GM12878 (cell line): ENCODE data around the gene ADAM30. TPM values are rescaled to one million over a fixed set of nuclear protein-coding genes. Genes with fewer than 3 reads are reported as not detected.

ENCODE experiments used
- ATAC-seq: fragments of 200-7000 bp; cut with Tn5 transposase; 3 replicates; pipeline ENCODE4 v1.9.1; 2020; ENCODE audit warnings: mild to moderate bottlenecking, moderate library complexity
- BruUV-seq: library from RNA; stranded (reverse); fragments of 400-500 nt; replicated peaks from 2 replicates; lab custom pipeline; 2021; lab: Mats Ljungman, UMichigan
- CTCF ChIA-PET: fragments of 300-600 bp; sonication (Branson Sonifier 250); formaldehyde crosslinking; extraction: SDS; loops from one replicate; lab custom pipeline; 2021; ENCODE audit warnings: inconsistent platforms; lab: Yijun Ruan, JAX
- POLR2A ChIA-PET: fragments of 350-600 bp; formaldehyde crosslinking; extraction: SDS; loops from one replicate; lab custom pipeline; 2021; ENCODE audit warnings: inconsistent platforms; lab: Charles Lee
- RAD21 ChIA-PET: fragments of 300-600 bp; sonication (Branson Sonifier 250); formaldehyde crosslinking; loops from one replicate; lab custom pipeline; 2023; ENCODE audit warnings: antibody characterized with exemption; ENCODE audit not compliant: unreplicated experiment; lab: Charles Lee
- SMC1A ChIA-PET: fragments of 300-600 bp; sonication (Branson Sonifier 250); formaldehyde crosslinking; loops from one replicate; lab custom pipeline; 2023; ENCODE audit not compliant: unreplicated experiment, uncharacterized antibody; lab: Charles Lee
- DNase-seq: peaks from one replicate; pipeline ENCODE4 v3.0.0-alpha.2; 2011; ENCODE audit warnings: low read depth, low spot score
- FAIRE-seq: peaks from 3 replicates; lab custom pipeline; 2011; peaks lifted over from hg19 to GRCh38; lab: Jason Lieb, UNC
- H2AFZ ChIP-seq: 2 replicates; pipeline ENCODE4 v1.6.0; 2011; ENCODE audit warnings: low read depth, low read length, control low read depth; ENCODE audit not compliant: control insufficient read depth
- H3K27ac ChIP-seq: 2 replicates; pipeline ENCODE4 v1.5.1; 2011; ENCODE audit warnings: control low read depth; ENCODE audit not compliant: control insufficient read depth, insufficient read depth
- H3K27me3 ChIP-seq, 2 experiments: replicated peaks in 1 of 2; 2 replicates each; pipeline versions ENCODE4 v1.6.0 to v1.6.1; 2011; ENCODE audit warnings: low read length in 1 of 2; ENCODE audit not compliant: control insufficient read depth in 2 of 2, insufficient read depth in 2 of 2
- H3K36me3 ChIP-seq, 2 experiments: 2 replicates each; pipeline ENCODE4 v1.5.1; 2011; ENCODE audit warnings: low read length in 1 of 2; ENCODE audit not compliant: control insufficient read depth in 2 of 2, insufficient read depth in 2 of 2
- H3K4me1 ChIP-seq: 2 replicates; pipeline ENCODE4 v1.6.1; 2011; ENCODE audit warnings: mild to moderate bottlenecking, low read length, moderate library complexity, mixed read lengths; ENCODE audit not compliant: control insufficient read depth, insufficient read depth
- H3K4me2 ChIP-seq: 2 replicates; pipeline ENCODE4 v1.6.0; 2011; ENCODE audit warnings: control low read depth; ENCODE audit not compliant: control insufficient read depth, insufficient read depth
- H3K4me3 ChIP-seq: fragments of 200-600 bp; sonication (generic); 2 replicates; pipeline ENCODE4 v1.5.1; 2016
- H3K79me2 ChIP-seq: 2 replicates; pipeline ENCODE4 v1.6.0; 2011; ENCODE audit warnings: low read length; ENCODE audit not compliant: control insufficient read depth, insufficient read depth
- H3K9ac ChIP-seq: 2 replicates; pipeline ENCODE4 v1.8.0; 2011; ENCODE audit warnings: low read length, control low read depth, mixed read lengths; ENCODE audit not compliant: control insufficient read depth, insufficient read depth
- H3K9me3 ChIP-seq: replicated peaks from 3 replicates; pipeline ENCODE4 v1.5.1; 2011; ENCODE audit warnings: mild to moderate bottlenecking, low read length; ENCODE audit not compliant: control insufficient read depth, insufficient read depth
- H4K20me1 ChIP-seq: 2 replicates; pipeline ENCODE4 v1.6.0; 2011; ENCODE audit not compliant: control insufficient read depth, insufficient read depth
- ATF2 ChIP-seq: IDR thresholded peaks from 2 replicates; pipeline ENCODE4 v1.6.1; 2012; ENCODE audit warnings: low read length, inconsistent platforms
- ELK1 ChIP-seq: IDR thresholded peaks from 2 replicates; pipeline ENCODE4 v1.6.1; 2012; ENCODE audit warnings: low read depth, low read length, improper control_type of control experiment
- FOXK2 ChIP-seq: fragments of 450-650 bp; IDR thresholded peaks from 2 replicates; pipeline ENCODE4 v1.6.1; 2017; ENCODE audit warnings: mild to moderate bottlenecking, moderate library complexity
- HSF1 ChIP-seq: fragments of 150-350 bp; IDR thresholded peaks from 2 replicates; pipeline ENCODE4 v1.6.1; 2014; ENCODE audit warnings: mild to moderate bottlenecking, low read depth, low read length
- IKZF2 ChIP-seq, 2 experiments: fragments of 450-650 bp; IDR thresholded peaks; 2 replicates each; pipeline ENCODE4 v1.6.1; 2017; ENCODE audit warnings: mild to moderate bottlenecking in 2 of 2, moderate library complexity in 2 of 2
- JUNB ChIP-seq: IDR thresholded peaks from 2 replicates; pipeline ENCODE4 v1.6.1; 2016; ENCODE audit warnings: antibody characterized with exemption, mild to moderate bottlenecking
- NFYB ChIP-seq: IDR thresholded peaks from 2 replicates; pipeline ENCODE4 v1.6.1; 2011; ENCODE audit warnings: low read depth, mild to moderate bottlenecking, low read length, improper control_type of control experiment, moderate library complexity; ENCODE audit not compliant: insufficient read depth
- PAX8 ChIP-seq: fragments of 450-650 bp; IDR thresholded peaks from 2 replicates; pipeline ENCODE4 v1.6.1; 2017; ENCODE audit warnings: mild to moderate bottlenecking, moderate library complexity
- REST ChIP-seq: IDR thresholded peaks from 2 replicates; pipeline ENCODE4 v1.6.1; 2012; ENCODE audit warnings: mild to moderate bottlenecking, low read depth, low read length
- SIN3A ChIP-seq: IDR thresholded peaks from 2 replicates; pipeline ENCODE4 v1.6.1; 2012; ENCODE audit warnings: low read depth, low read length, improper control_type of control experiment
- STAT1 ChIP-seq: fragments of 450-650 bp; conservative IDR thresholded peaks from 2 replicates; pipeline ENCODE4 v1.6.1; 2014; ENCODE audit warnings: antibody characterized with exemption, mild to moderate bottlenecking
- STAT3 ChIP-seq: IDR thresholded peaks from 2 replicates; pipeline ENCODE4 v1.6.1; 2011; ENCODE audit warnings: low read depth, low read length, improper control_type of control experiment
- SUPT20H ChIP-seq: IDR thresholded peaks from 2 replicates; pipeline ENCODE4 v1.6.1; 2011; ENCODE audit warnings: low read depth, mild to moderate bottlenecking, low read length, moderate library complexity, borderline replicate concordance; ENCODE audit not compliant: control insufficient read depth
- ZNF622 ChIP-seq: fragments of 450-650 bp; IDR thresholded peaks from 2 replicates; pipeline ENCODE4 v1.6.1; 2017; ENCODE audit warnings: mild to moderate bottlenecking, inconsistent platforms
- WGBS: methylation state at CpG from one replicate; pipeline ENCODE4 v1.1.6; 2016; ENCODE audit warnings: low lambda C conversion rate; ENCODE audit not compliant: insufficient replicate concordance, insufficient coverage; ENCODE audit errors: missing lambda C conversion rate; 5-methylcytosine and 5-hydroxymethylcytosine counted together
- in situ Hi-C: fragments of 300-500 bp; cut with MboI; formaldehyde crosslinking; loops from 9 replicates; pipeline ENCODE4 v1.14.3; 2018; ENCODE audit warnings: mixed read lengths
- intact Hi-C: fragments of 100-400 bp; cut with micrococcal nuclease; formaldehyde crosslinking; loops from one replicate; pipeline ENCODE4 v1.14.2; 2022; ENCODE audit not compliant: unreplicated experiment
- polyA plus RNA-seq, 11 experiments: library from polyadenylated mRNA; depleted of rRNA in 4 of 11; unstranded in 6 of 11; stranded (reverse) in 5 of 11; fragments of >200 nt; fragmentation: Nextera tagmentation in 4 of 11; fragmentation: Illumina TruSeq in 1 of 11; extraction: Ambion mirVana in 4 of 11; extraction: Trizol in 1 of 11; gene quantifications; 1 replicate in 1 of 11; 2 replicates in 10 of 11; pipeline versions ENCODE4 v1.2.1 to v1.2.3, GENCODE V29; 2011 to 2016; ENCODE audit warnings: inconsistent platforms in 2 of 11, missing spikeins in 2 of 11, low read depth in 1 of 11
- total RNA-seq, 4 experiments: library from RNA; depleted of rRNA in 3 of 4; stranded (reverse); fragments of >200 nt in 3 of 4; fragmentation: Illumina TruSeq in 1 of 4; extraction: Trizol in 1 of 4; gene quantifications; 2 replicates each; pipeline versions ENCODE4 v1.2.1 to v1.2.3, GENCODE V29; 2013 to 2021

Gene ADAM30
- total and polyA plus RNA-seq, 10 of the 15 experiments (the other 5 are each of a cell fraction or from before 2014, with no cell fraction given), result not detected

DNA sequence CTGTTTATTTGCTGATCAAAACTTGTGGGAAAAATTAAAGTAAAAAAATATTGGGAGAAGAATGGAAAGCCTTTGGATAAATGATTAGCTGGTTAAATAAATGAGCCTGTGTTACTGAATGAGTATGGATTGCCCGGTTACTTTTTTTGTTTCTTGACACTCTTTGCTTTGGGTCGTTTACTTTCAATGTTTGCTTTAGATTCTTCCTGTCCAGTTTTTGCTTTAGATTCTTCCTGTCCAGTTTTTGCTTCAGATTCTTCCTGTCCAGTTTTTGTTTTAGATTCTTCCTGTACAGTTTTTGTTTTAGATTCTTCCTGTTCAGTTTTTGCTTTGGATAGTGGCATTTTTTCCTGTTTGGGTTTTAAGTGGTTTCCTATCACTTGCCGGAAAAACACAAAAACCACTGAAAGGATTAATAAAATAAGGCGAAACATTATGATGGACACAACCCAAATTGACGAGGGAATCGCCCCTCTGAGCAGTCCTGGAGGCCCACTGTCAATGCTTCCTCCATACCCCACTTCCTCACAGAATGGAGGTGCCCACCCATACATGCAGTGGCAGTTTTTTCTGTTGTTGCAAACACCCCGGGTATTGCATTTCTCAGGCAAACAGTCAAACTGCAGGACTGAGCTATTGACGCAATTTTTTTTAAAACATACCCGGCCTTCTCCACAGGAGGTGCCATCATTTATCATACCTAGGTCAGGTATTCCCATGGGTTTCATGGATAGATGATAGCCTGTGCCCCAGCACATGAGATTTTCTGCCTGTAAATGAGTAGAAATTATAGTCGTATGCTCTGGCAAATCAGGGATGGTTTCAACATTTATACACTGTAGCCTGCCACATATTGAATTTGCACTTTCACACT, 2.3 kb downstream of the ADAM30 start:
- BruUV-seq, result no TSS peak
- Histone ChIP-seq H3K4me2 (no peak overlapping the region), H3K4me3 (no peak overlapping the region), H3K27ac (no peak overlapping the region), H3K27me3 (peaks cover 0 to 3% of the 10 kb centered on the region in 2 experiments; a peak in 3 of 4 replicates), H3K9ac (no peak overlapping the region), H3K79me2 (no peaks in the 10 kb centered on the region), H3K4me1 (no peaks in the 10 kb centered on the region), H3K9me3 (no peaks in the 10 kb centered on the region), H2AFZ (no peak overlapping the region), H3K36me3 (no peaks in the 10 kb centered on the region), H4K20me1 (no peaks in the 10 kb centered on the region)
- in situ Hi-C loops (no loop called here), intact Hi-C loops (no loop called here)
- FAIRE-seq (no peak), DNase-seq (no peak), ATAC-seq (no peak)
- ChIA-PET POLR2A (no interaction called here), SMC1A (no interaction called here), RAD21 (no interaction called here), CTCF (interaction anchor here (1.8 kb wide), 1 partner anchor 8 kb away, joined by 3 read pairs; no protein-coding TSS in a partner anchor)
- WGBS, result 33% methylated on average over 10 of the region's 10 CpGs
- no peak for TF ChIP-seq FOXK2
- no peak for TF ChIP-seq STAT3
- no peak for TF ChIP-seq STAT1
- no peak for TF ChIP-seq JUNB
- TF ChIP-seq ZNF622, result no peak
- TF ChIP-seq NFYB, result no peak
- TF ChIP-seq PAX8, result no peak
- no peak for TF ChIP-seq SIN3A
- no peak for TF ChIP-seq HSF1
- no peak for TF ChIP-seq IKZF2 (IDR thresholded peaks at IDR 0.05)
- TF ChIP-seq SUPT20H, result no peak
- TF ChIP-seq REST, result no peak
- no peak for TF ChIP-seq ELK1
- no peak for TF ChIP-seq ATF2
